GM13977 (cell line): ENCODE results near the gene ZSWIM1.

Experiments
- DNase-seq: peaks from one replicate; pipeline ENCODE4 v3.0.0; 2012; ENCODE audit warnings: low spot score
- in situ Hi-C: fragments of 300-500 bp; cut with MboI; formaldehyde crosslinking; loops from one replicate; pipeline ENCODE4 v1.12.0; 2022; ENCODE audit warnings: low sequenced_read_pairs, low pct_unique_long_range_greater_than_20kb, mixed read lengths, inconsistent platforms; ENCODE audit not compliant: unreplicated experiment
- TF ChIP-seq, protein P1 (sequence below): IDR thresholded peaks from 2 replicates; pipeline ENCODE4 v1.5.1; 2012; ENCODE audit warnings: mild to moderate bottlenecking, control low read depth; ENCODE audit not compliant: insufficient read depth; ENCODE audit errors: extremely low read depth, missing control alignments

Gene ZSWIM1

DNA sequence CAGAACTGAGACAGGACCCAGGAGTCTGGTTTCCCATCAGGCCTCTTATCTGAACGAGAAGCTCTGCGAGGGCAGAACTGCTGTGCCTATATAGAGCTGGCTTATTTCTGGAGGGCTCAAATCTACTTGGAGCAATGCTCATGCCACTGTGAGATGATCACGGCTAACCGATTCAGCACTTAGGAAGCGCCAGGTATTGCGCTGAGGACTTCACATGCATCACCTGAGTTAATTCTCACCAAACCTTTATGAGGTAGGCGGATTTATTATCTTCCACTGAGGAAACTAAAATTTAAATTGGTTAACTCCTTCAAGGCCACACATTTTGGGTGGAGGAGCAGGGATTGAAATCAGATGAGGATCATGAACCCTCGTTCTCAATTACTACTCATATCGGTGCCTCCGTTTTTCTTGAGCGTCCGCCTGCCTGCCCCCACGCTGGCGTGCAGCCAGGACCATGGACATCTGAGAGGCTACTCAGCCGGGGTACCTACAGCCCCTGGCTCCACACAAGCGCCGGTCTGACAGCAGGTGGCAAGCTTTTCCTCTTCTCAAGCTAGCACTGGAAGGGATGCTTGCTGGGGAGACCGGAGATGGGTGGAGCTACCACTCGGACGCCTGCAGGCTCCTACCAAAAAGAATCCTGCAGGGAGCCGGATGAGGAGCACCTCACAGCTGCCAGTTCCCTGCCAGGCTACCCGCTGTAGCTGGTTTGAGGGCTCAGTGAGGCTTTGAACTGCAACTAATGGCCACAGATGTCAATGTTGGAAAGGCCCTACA, 52.4 kb downstream of the ZSWIM1 start:
- peak; percentile 76 for DNase-seq
- TF ChIP-seq, protein P1, sequence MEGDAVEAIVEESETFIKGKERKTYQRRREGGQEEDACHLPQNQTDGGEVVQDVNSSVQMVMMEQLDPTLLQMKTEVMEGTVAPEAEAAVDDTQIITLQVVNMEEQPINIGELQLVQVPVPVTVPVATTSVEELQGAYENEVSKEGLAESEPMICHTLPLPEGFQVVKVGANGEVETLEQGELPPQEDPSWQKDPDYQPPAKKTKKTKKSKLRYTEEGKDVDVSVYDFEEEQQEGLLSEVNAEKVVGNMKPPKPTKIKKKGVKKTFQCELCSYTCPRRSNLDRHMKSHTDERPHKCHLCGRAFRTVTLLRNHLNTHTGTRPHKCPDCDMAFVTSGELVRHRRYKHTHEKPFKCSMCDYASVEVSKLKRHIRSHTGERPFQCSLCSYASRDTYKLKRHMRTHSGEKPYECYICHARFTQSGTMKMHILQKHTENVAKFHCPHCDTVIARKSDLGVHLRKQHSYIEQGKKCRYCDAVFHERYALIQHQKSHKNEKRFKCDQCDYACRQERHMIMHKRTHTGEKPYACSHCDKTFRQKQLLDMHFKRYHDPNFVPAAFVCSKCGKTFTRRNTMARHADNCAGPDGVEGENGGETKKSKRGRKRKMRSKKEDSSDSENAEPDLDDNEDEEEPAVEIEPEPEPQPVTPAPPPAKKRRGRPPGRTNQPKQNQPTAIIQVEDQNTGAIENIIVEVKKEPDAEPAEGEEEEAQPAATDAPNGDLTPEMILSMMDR: peak; percentile 37
- in situ Hi-C loops: no loop called here

DNA sequence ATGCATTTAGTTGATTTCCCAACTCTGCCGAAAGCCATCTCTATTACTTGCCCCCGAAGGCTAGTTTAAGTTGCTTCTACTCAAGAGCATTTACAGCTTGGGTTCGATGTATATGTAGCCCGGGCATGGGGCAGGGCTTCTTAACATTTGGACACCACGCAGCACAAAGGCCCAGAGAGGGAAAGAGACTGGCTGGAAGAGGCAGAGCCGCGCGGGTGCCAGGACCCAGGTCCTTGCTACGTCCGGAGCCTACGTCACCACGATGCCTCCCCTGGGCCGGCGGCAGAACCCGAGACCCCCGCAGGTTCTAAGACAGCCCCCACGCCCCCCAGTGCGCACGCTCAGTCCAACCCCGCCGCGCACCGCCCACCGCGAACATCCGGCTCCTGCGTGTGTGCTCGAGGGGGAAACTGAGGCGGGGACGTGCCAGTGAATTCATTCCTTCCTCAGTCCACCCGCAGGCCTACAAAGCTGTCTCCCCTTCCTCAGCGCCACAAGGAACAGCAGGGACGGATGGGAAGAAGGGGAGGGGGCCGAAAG, 53.1 kb downstream of the ZSWIM1 start:
- TF ChIP-seq, protein P1: no peak
- DNase-seq: peak; percentile 65
- in situ Hi-C loops: no loop called here
